H1 (cell line): ENCODE data around the gene LY6G6D. TPM values are rescaled to one million over a fixed set of nuclear protein-coding genes. Genes with fewer than 3 reads are reported as not detected.

Experiments used
- CTCF ChIA-PET: fragments of 300-600 bp; sonication (Branson Sonifier 250); formaldehyde crosslinking; loops from one replicate; lab custom pipeline; 2021; ENCODE audit not compliant: partially characterized antibody; lab: Charles Lee
- POLR2A ChIA-PET: fragments of 300-600 bp; sonication (Branson Sonifier 250); formaldehyde crosslinking; loops from one replicate; lab custom pipeline; 2021; ENCODE audit warnings: inconsistent platforms; ENCODE audit not compliant: partially characterized antibody; lab: Charles Lee
- DNase-seq, 2 experiments: peaks; one replicate each; pipeline versions ENCODE4 v3.0.0 to v3.0.0-alpha.2; 2010 to 2022; ENCODE audit warnings: low spot score in 2 of 2, low read depth in 1 of 2, mixed read lengths in 1 of 2
- FAIRE-seq: peaks from 2 replicates; lab custom pipeline; 2011; peaks lifted over from hg19 to GRCh38; lab: Jason Lieb, UNC
- H2AFZ ChIP-seq: 2 replicates; pipeline ENCODE4 v1.8.1; 2012; ENCODE audit warnings: low read length, inconsistent platforms
- H2AK5ac ChIP-seq: 2 replicates; pipeline ENCODE4 v1.6.1; 2013; ENCODE audit warnings: low read depth, low read length
- H2BK120ac ChIP-seq: replicated peaks from 2 replicates; pipeline ENCODE3; 2013; ENCODE audit warnings: low read depth, low read length, inconsistent platforms
- H2BK12ac ChIP-seq: 2 replicates; pipeline ENCODE4 v1.6.1; 2013; ENCODE audit warnings: low read depth, low read length
- H2BK15ac ChIP-seq: 2 replicates; pipeline ENCODE4 v1.6.1; 2013; ENCODE audit warnings: low read length
- H2BK20ac ChIP-seq: 2 replicates; pipeline ENCODE4 v1.6.1; 2013; ENCODE audit warnings: low read length
- H2BK5ac ChIP-seq: 2 replicates; pipeline ENCODE4 v1.6.1; 2013; ENCODE audit warnings: low read depth, low read length
- H3K14ac ChIP-seq: 2 replicates; pipeline ENCODE4 v1.6.1; 2013; ENCODE audit warnings: inconsistent platforms; ENCODE audit not compliant: insufficient read length
- H3K18ac ChIP-seq: 2 replicates; pipeline ENCODE4 v1.6.1; 2013; ENCODE audit warnings: low read length; ENCODE audit errors: extremely low read depth
- H3K23ac ChIP-seq: 2 replicates; pipeline ENCODE4 v1.6.1; 2013; ENCODE audit warnings: inconsistent platforms; ENCODE audit not compliant: insufficient read length
- H3K23me2 ChIP-seq: 2 replicates; pipeline ENCODE4 v1.6.1; 2013; ENCODE audit warnings: low read depth, low read length
- H3K27ac ChIP-seq: 2 replicates; pipeline ENCODE4 v1.6.1; 2011; ENCODE audit warnings: low read depth, low read length, inconsistent platforms
- H3K27me3 ChIP-seq, 4 experiments: replicated peaks in 1 of 4; 1 replicate in 1 of 4; 2 replicates in 3 of 4; pipeline versions ENCODE4 v1.6.1 to v1.8.1; 2011 to 2013; ENCODE audit warnings: low read length in 3 of 4, mild to moderate bottlenecking in 3 of 4, inconsistent platforms in 2 of 4, mixed read lengths in 2 of 4, moderate library complexity in 1 of 4; ENCODE audit not compliant: control insufficient read depth in 3 of 4, insufficient read depth in 3 of 4; ENCODE audit errors: extremely low read depth in 1 of 4
- H3K36me3 ChIP-seq, 4 experiments: 2 replicates each; pipeline versions ENCODE4 v1.6.1 to v1.8.1; 2011 to 2013; ENCODE audit warnings: mild to moderate bottlenecking in 4 of 4, low read length in 3 of 4, moderate library complexity in 2 of 4, control low read depth in 1 of 4, inconsistent platforms in 1 of 4; ENCODE audit not compliant: insufficient read depth in 4 of 4, control insufficient read depth in 2 of 4
- H3K4ac ChIP-seq: replicated peaks from 2 replicates; pipeline ENCODE3; 2013; ENCODE audit warnings: low read length, low read depth, mixed read lengths, inconsistent platforms; ENCODE audit not compliant: insufficient read length
- H3K4me1 ChIP-seq, 4 experiments: replicated peaks in 1 of 4; 1 replicate in 1 of 4; 2 replicates in 3 of 4; pipeline versions ENCODE4 v1.6.1 to v1.8.1; 2011 to 2013; ENCODE audit warnings: low read length in 3 of 4, inconsistent platforms in 2 of 4, mixed read lengths in 1 of 4; ENCODE audit not compliant: insufficient read depth in 4 of 4, control insufficient read depth in 3 of 4
- H3K4me2 ChIP-seq, 2 experiments: 2 replicates each; pipeline versions ENCODE4 v1.6.1 to v1.8.1; 2011 to 2013; ENCODE audit warnings: low read depth in 2 of 2, low read length in 2 of 2, control low read depth in 1 of 2, inconsistent platforms in 1 of 2, mild to moderate bottlenecking in 1 of 2; ENCODE audit not compliant: insufficient read depth in 1 of 2
- H3K4me3 ChIP-seq, 4 experiments: fragments of 200-600, 300-600 bp in 1 of 4; sonication (generic), shearing (Covaris generic), sonication (Bioruptor Twin) in 1 of 4; 2 replicates each; pipeline versions ENCODE4 v1.5.1 to v1.8.1; 2011 to 2016; ENCODE audit warnings: low read length in 4 of 4, low read depth in 3 of 4, control low read depth in 2 of 4, inconsistent platforms in 2 of 4, mild to moderate bottlenecking in 2 of 4, mixed read lengths in 1 of 4, moderate library complexity in 1 of 4; ENCODE audit not compliant: insufficient read depth in 2 of 4; ENCODE audit errors: extremely low read depth in 1 of 4
- H3K56ac ChIP-seq: replicated peaks from 2 replicates; pipeline ENCODE3; 2013; ENCODE audit warnings: low read depth, mild to moderate bottlenecking, mixed read lengths, low read length, inconsistent platforms; ENCODE audit not compliant: insufficient read length
- H3K79me1 ChIP-seq: 2 replicates; pipeline ENCODE4 v1.6.1; 2013; ENCODE audit warnings: low read depth, low read length, control low read depth
- H3K79me2 ChIP-seq, 2 experiments: 2 replicates each; pipeline versions ENCODE4 v1.6.1 to v1.8.1; 2012 to 2013; ENCODE audit warnings: low read length in 2 of 2, mild to moderate bottlenecking in 2 of 2, inconsistent platforms in 1 of 2; ENCODE audit not compliant: insufficient read depth in 2 of 2, control insufficient read depth in 1 of 2
- H3K9ac ChIP-seq, 4 experiments: replicated peaks in 1 of 4; 1 replicate in 1 of 4; 2 replicates in 3 of 4; pipeline versions ENCODE4 v1.6.1 to v1.8.1; 2011 to 2013; ENCODE audit warnings: low read depth in 3 of 4, low read length in 3 of 4, control low read depth in 2 of 4, mild to moderate bottlenecking in 2 of 4, moderate library complexity in 2 of 4, inconsistent platforms in 1 of 4; ENCODE audit errors: extremely low read depth in 1 of 4
- H3K9me3 ChIP-seq, 2 experiments: 2 replicates each; pipeline versions ENCODE4 v1.6.1 to v1.8.1; 2012 to 2013; ENCODE audit warnings: mild to moderate bottlenecking in 2 of 2, moderate library complexity in 2 of 2, control low read depth in 1 of 2, inconsistent platforms in 1 of 2, low read depth in 1 of 2, low read length in 1 of 2, mixed read lengths in 1 of 2; ENCODE audit not compliant: insufficient read depth in 2 of 2
- H4K20me1 ChIP-seq, 2 experiments: replicated peaks in 1 of 2; 2 replicates each; pipeline versions ENCODE3 to v1.8.1; 2011 to 2013; ENCODE audit warnings: inconsistent platforms in 2 of 2, low read length in 2 of 2, mild to moderate bottlenecking in 1 of 2; ENCODE audit not compliant: insufficient read depth in 2 of 2, control insufficient read depth in 1 of 2
- H4K5ac ChIP-seq: 2 replicates; pipeline ENCODE4 v1.6.1; 2013; ENCODE audit warnings: low read length, low read depth, mixed read lengths, inconsistent platforms; ENCODE audit not compliant: insufficient read length
- H4K8ac ChIP-seq: 2 replicates; pipeline ENCODE4 v1.8.0; 2013; ENCODE audit warnings: mild to moderate bottlenecking, moderate library complexity, low read length, inconsistent platforms; ENCODE audit not compliant: insufficient read depth; ENCODE audit errors: extremely low read depth
- H4K91ac ChIP-seq: replicated peaks from 2 replicates; pipeline ENCODE3; 2013; ENCODE audit warnings: low read length, mixed read lengths, inconsistent platforms; ENCODE audit not compliant: insufficient read length
- NRF1 ChIP-seq: IDR thresholded peaks from 2 replicates; pipeline ENCODE4 v1.6.1; 2011; ENCODE audit warnings: mild to moderate bottlenecking, low read depth, low read length, improper control_type of control experiment
- SIRT6 ChIP-seq: IDR thresholded peaks from one replicate; pipeline ENCODE4 v1.7.1; 2012; ENCODE audit warnings: low read length, inconsistent platforms
- WGBS, 2 experiments: shearing (Covaris generic) in 1 of 2; methylation state at CpG; one replicate each; pipeline versions ENCODE4 v1.1.6 to v1.1.7; 2013 to 2015; ENCODE audit warnings: low lambda C conversion rate in 2 of 2, mixed read lengths in 2 of 2, inconsistent platforms in 1 of 2, low coverage in 1 of 2, missing lambda C conversion rate in 1 of 2; ENCODE audit not compliant: insufficient replicate concordance in 2 of 2, insufficient coverage in 1 of 2, insufficient read length in 1 of 2; ENCODE audit errors: extremely low coverage in 1 of 2, missing lambda C conversion rate in 1 of 2; 5-methylcytosine and 5-hydroxymethylcytosine counted together
- polyA plus RNA-seq, 7 experiments: library from polyadenylated mRNA; depleted of rRNA in 3 of 7; stranded (reverse) in 5 of 7; unstranded in 2 of 7; fragments of >200 nt in 5 of 7; fragments of 200-250 nt in 2 of 7; gene quantifications; 1 replicate in 5 of 7; 2 replicates in 1 of 7; 4 replicates in 1 of 7; pipeline versions ENCODE4 v1.2.1 to v1.2.3, GENCODE V29; 2011 to 2013; ENCODE audit warnings: missing spikeins in 2 of 7, mixed read lengths in 2 of 7
- total RNA-seq: library from RNA; stranded (reverse); fragmentation: NEBNext Ultra II Directional; extraction: Animal tissue kit (Norgen Biotek cat#: 25700); gene quantifications from 2 replicates; pipeline ENCODE4 v1.2.1, GENCODE V29; 2021

LY6G6D gene
- total and polyA plus RNA-seq, 2 of the 8 experiments (the other 6 are each of a cell fraction or from before 2014, with no cell fraction given), result 1.8 TPM; not detected in 1

DNA sequence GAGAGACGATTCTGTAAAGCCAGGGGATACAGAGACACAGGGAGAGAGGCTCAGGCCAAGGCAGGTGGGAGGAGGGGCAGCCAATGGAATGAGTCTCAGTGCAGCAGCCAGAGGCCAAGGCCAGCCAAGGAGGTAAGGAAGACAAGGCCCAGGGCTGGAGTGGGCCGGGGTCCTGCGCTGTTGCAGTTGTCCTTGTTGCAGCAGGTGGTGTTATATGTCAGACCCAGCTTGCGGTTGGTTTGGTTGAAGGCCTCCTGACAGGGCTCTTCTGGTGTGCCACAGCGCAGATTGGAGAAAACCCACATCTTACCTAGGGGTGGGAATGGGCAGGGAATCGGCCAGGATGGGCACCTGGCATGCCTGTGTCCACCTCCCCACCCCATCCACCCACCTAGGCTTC lies 3.9 kb downstream of the LY6G6D start:
- no peaks in the 10 kb centered on the region for H3K36me3 ChIP-seq
- peak overlapping the region in 1 of 2 experiments; percentile 45; a peak in 1 of 4 replicates for H3K4me2 ChIP-seq
- FAIRE-seq, result no peak
- no peak overlapping the region for H3K27ac ChIP-seq
- H4K5ac ChIP-seq, result no peak overlapping the region
- H3K9me3 ChIP-seq, result no peaks in the 10 kb centered on the region
- H4K8ac ChIP-seq, result no peak overlapping the region
- H3K18ac ChIP-seq, result no peak overlapping the region
- POLR2A ChIA-PET, result interaction anchor here (0.9 to 3.5 kb wide), 4 partner anchors 10 to 77 kb away, joined by 3 to 10 read pairs (median 4); partner anchors contain the start of genes DDAH2 and MSH5
- no peak overlapping the region for H3K23ac ChIP-seq
- H2BK15ac ChIP-seq, result 0 out of 2 replicates have a peak overlapping the region, but pooled peaks have one; percentile 53
- no peak overlapping the region for H3K4ac ChIP-seq
- H2AFZ ChIP-seq, result 0 out of 2 replicates have a peak overlapping the region, but pooled peaks have one; percentile 56
- no peak overlapping the region for H2AK5ac ChIP-seq
- H3K79me2 ChIP-seq, result no peaks in the 10 kb centered on the region
- peak overlapping the region; percentile 0 for H4K91ac ChIP-seq
- H2BK20ac ChIP-seq, result peak overlapping the region; percentile 52
- H2BK12ac ChIP-seq, result no peak overlapping the region; the same call in 1 of the 2 replicates
- H3K23me2 ChIP-seq, result no peaks in the 10 kb centered on the region
- no peak for DNase-seq
- 0 out of 2 replicates have a peak overlapping the region, but pooled peaks have one; percentile 11 for H2BK5ac ChIP-seq
- no peak overlapping the region for H3K56ac ChIP-seq
- peaks cover 8 to 26% (median 23%) of the 10 kb centered on the region in 4 experiments for H3K4me1 ChIP-seq
- H2BK120ac ChIP-seq, result no peak overlapping the region
- TF ChIP-seq NRF1 (no peak), SIRT6 (no peak)
- no peaks in the 10 kb centered on the region for H4K20me1 ChIP-seq
- no peaks in the 10 kb centered on the region for H3K79me1 ChIP-seq
- H3K9ac ChIP-seq, result no peak overlapping the region
- no peaks in the 10 kb centered on the region for H3K27me3 ChIP-seq
- WGBS, 2 experiments, result 96% methylated on average over 6 of the region's 6 CpGs; no CpG with 5 or more reads in 1 of the 2 experiments
- no peak overlapping the region for H3K4me3 ChIP-seq
- CTCF ChIA-PET, result interaction anchor here (0.5 to 3.7 kb wide), 5 partner anchors 11 to 233 kb away, joined by 3 to 18 read pairs (median 4); no protein-coding TSS in a partner anchor
- H3K14ac ChIP-seq, result no peak overlapping the region
